ENCODE results near the gene LPIN1. TPM values are rescaled to one million over a fixed set of nuclear protein-coding genes. Genes with fewer than 3 reads are reported as not detected.
"Not testable (repeated sequence)": the region's sequence is repeated elsewhere in the genome, so short reads cannot be mapped to it uniquely, and the experiment has no call there.

The LPIN1 gene
- total RNA-seq, 1 experiment from 2014 or later: 11.5 TPM

GRCh38 chr2:11726384-11726783 lies 20.0 kb upstream of the LPIN1 start:
- H3K4me3 ChIP-seq (ENCODE audit: insufficient read depth, low read depth, low read length): no peak overlapping the region
- DNase-seq: no peak
- no peaks in the 10 kb centered on the region for H3K27me3 ChIP-seq (ENCODE audit: control insufficient read depth, insufficient read depth, low read length)
- no peaks in the 10 kb centered on the region for H3K36me3 ChIP-seq (replicated peaks; ENCODE audit: control insufficient read depth, insufficient read depth, low read length)

GRCh38 chr2:11729362-11730212 lies 16.8 kb upstream of the LPIN1 start:
- Histone ChIP-seq H3K27me3 (ENCODE audit: control insufficient read depth, insufficient read depth, low read length) (no peaks in the 10 kb centered on the region), H3K4me3 (ENCODE audit: insufficient read depth, low read depth, low read length) (no peak overlapping the region), H3K36me3 (replicated peaks; ENCODE audit: control insufficient read depth, insufficient read depth, low read length) (no peaks in the 10 kb centered on the region)
- DNase-seq: no peak

GRCh38 chr2:11731214-11731984 lies 15.0 kb upstream of the LPIN1 start:
- not testable (repeated sequence) for DNase-seq; H3K4me3 ChIP-seq (ENCODE audit: insufficient read depth, low read depth, low read length); H3K27me3 ChIP-seq (ENCODE audit: control insufficient read depth, insufficient read depth, low read length); H3K36me3 ChIP-seq (replicated peaks; ENCODE audit: control insufficient read depth, insufficient read depth, low read length)

GRCh38 chr2:11732587-11732986 lies 13.8 kb upstream of the LPIN1 start:
- no peaks in the 10 kb centered on the region for H3K36me3 ChIP-seq (replicated peaks; ENCODE audit: control insufficient read depth, insufficient read depth, low read length)

GRCh38 chr2:11737852-11738251 lies 8.6 kb upstream of the LPIN1 start:
- not testable (repeated sequence) for DNase-seq; H3K4me3 ChIP-seq (ENCODE audit: insufficient read depth, low read depth, low read length); H3K36me3 ChIP-seq (replicated peaks; ENCODE audit: control insufficient read depth, insufficient read depth, low read length); H3K27me3 ChIP-seq (ENCODE audit: control insufficient read depth, insufficient read depth, low read length)

More at GRCh38 chr2:11732587-11732986, 13.8 kb upstream of the LPIN1 start:
- H3K4me3 ChIP-seq (ENCODE audit: insufficient read depth, low read depth, low read length): no peak overlapping the region
- DNase-seq: no peak
- H3K27me3 ChIP-seq (ENCODE audit: control insufficient read depth, insufficient read depth, low read length): no peaks in the 10 kb centered on the region

- peak; percentile 67 for DNase-seq
- H3K4me3 ChIP-seq (ENCODE audit: insufficient read depth, low read depth, low read length): no peak overlapping the region
- no peaks in the 10 kb centered on the region for H3K36me3 ChIP-seq (replicated peaks; ENCODE audit: control insufficient read depth, insufficient read depth, low read length)
- H3K27me3 ChIP-seq (ENCODE audit: control insufficient read depth, insufficient read depth, low read length): no peaks in the 10 kb centered on the region
Measured at GRCh38 chr2:11738589-11739436, 7.6 kb upstream of the LPIN1 start.

GRCh38 chr2:11740723-11741122 lies 5.7 kb upstream of the LPIN1 start:
- H3K36me3 ChIP-seq (replicated peaks; ENCODE audit: control insufficient read depth, insufficient read depth, low read length): no peaks in the 10 kb centered on the region
- H3K4me3 ChIP-seq (ENCODE audit: insufficient read depth, low read depth, low read length): no peak overlapping the region
- no peak for DNase-seq
- H3K27me3 ChIP-seq (ENCODE audit: control insufficient read depth, insufficient read depth, low read length): no peaks in the 10 kb centered on the region

GRCh38 chr2:11742317-11742701 lies 4.1 kb upstream of the LPIN1 start:
- Histone ChIP-seq H3K36me3 (replicated peaks; ENCODE audit: control insufficient read depth, insufficient read depth, low read length) (no peaks in the 10 kb centered on the region), H3K4me3 (ENCODE audit: insufficient read depth, low read depth, low read length) (no peak overlapping the region), H3K27me3 (ENCODE audit: control insufficient read depth, insufficient read depth, low read length) (no peaks in the 10 kb centered on the region)
- no peak for DNase-seq

- Histone ChIP-seq H3K27me3 (ENCODE audit: control insufficient read depth, insufficient read depth, low read length) (no peaks in the 10 kb centered on the region), H3K36me3 (replicated peaks; ENCODE audit: control insufficient read depth, insufficient read depth, low read length) (no peaks in the 10 kb centered on the region), H3K4me3 (ENCODE audit: insufficient read depth, low read depth, low read length) (no peak overlapping the region)
- no peak for DNase-seq
Measured at GRCh38 chr2:11742702-11743357, 3.6 kb upstream of the LPIN1 start.

GRCh38 chr2:11743366-11743765 lies 3.1 kb upstream of the LPIN1 start:
- Histone ChIP-seq H3K27me3 (ENCODE audit: control insufficient read depth, insufficient read depth, low read length) (no peaks in the 10 kb centered on the region), H3K4me3 (ENCODE audit: insufficient read depth, low read depth, low read length) (no peak overlapping the region), H3K36me3 (replicated peaks; ENCODE audit: control insufficient read depth, insufficient read depth, low read length) (no peaks in the 10 kb centered on the region)
- no peak for DNase-seq

- peak; percentile 91 for DNase-seq
- Histone ChIP-seq H3K27me3 (ENCODE audit: control insufficient read depth, insufficient read depth, low read length) (no peaks in the 10 kb centered on the region), H3K4me3 (ENCODE audit: insufficient read depth, low read depth, low read length) (no peak overlapping the region), H3K36me3 (replicated peaks; ENCODE audit: control insufficient read depth, insufficient read depth, low read length) (no peaks in the 10 kb centered on the region)
Measured at GRCh38 chr2:11743846-11744553, 2.4 kb upstream of the LPIN1 start.

- no peaks in the 10 kb centered on the region for H3K27me3 ChIP-seq (ENCODE audit: control insufficient read depth, insufficient read depth, low read length)
- DNase-seq: peak; percentile 78
- no peaks in the 10 kb centered on the region for H3K36me3 ChIP-seq (replicated peaks; ENCODE audit: control insufficient read depth, insufficient read depth, low read length)
- no peak overlapping the region for H3K4me3 ChIP-seq (ENCODE audit: insufficient read depth, low read depth, low read length)
Measured at GRCh38 chr2:11744631-11745394, 1.6 kb upstream of the LPIN1 start.
